ENCODE results near the gene DDR2.
"Not testable (repeated sequence)": the region's sequence is repeated elsewhere in the genome, so short reads cannot be mapped to it uniquely, and the experiment has no call there.

DDR2 gene

GRCh38 chr1:162632217-162632666, at the start of gene DDR2:
DDR2 (plus strand) TSS chr1:162632464; CDS start chr1:162719064, 86,600 bp downstream.
- DNase-seq (ENCODE audit: low read depth in 1 of 2, low spot score in 1 of 2): no peak
- no peak for TF ChIP-seq JUND (IDR thresholded peaks at IDR 0.05; ENCODE audit: low read depth)
- in situ Hi-C loops (cut with HindIII; ENCODE audit: low pct_unique_long_range_greater_than_20kb, low sequenced_read_pairs): no loop called here

GRCh38 chr1:162582901-162583300, 49.4 kb upstream of the DDR2 start:
- in situ Hi-C loops (cut with HindIII; ENCODE audit: low pct_unique_long_range_greater_than_20kb, low sequenced_read_pairs); DNase-seq (ENCODE audit: low read depth in 1 of 2, low spot score in 1 of 2): not testable (repeated sequence)

GRCh38 chr1:162585101-162585500, 47.2 kb upstream of the DDR2 start:
- in situ Hi-C loops (cut with HindIII; ENCODE audit: low pct_unique_long_range_greater_than_20kb, low sequenced_read_pairs); DNase-seq (ENCODE audit: low read depth in 1 of 2, low spot score in 1 of 2): not testable (repeated sequence)

- peak; percentile 23 to 83 for DNase-seq (ENCODE audit: low read depth in 1 of 2, low spot score in 1 of 2)
- TF ChIP-seq JUND (IDR thresholded peaks at IDR 0.05; ENCODE audit: low read depth): no peak
- in situ Hi-C loops (cut with HindIII; ENCODE audit: low pct_unique_long_range_greater_than_20kb, low sequenced_read_pairs): no loop called here
These were observed 44.9 kb upstream of the DDR2 start for GRCh38 chr1:162587347-162587746.

- in situ Hi-C loops (cut with HindIII; ENCODE audit: low pct_unique_long_range_greater_than_20kb, low sequenced_read_pairs): no loop called here
- no peak for DNase-seq (ENCODE audit: low read depth in 1 of 2, low spot score in 1 of 2)
- TF ChIP-seq JUND (IDR thresholded peaks at IDR 0.05; ENCODE audit: low read depth): no peak
These were observed 44.5 kb upstream of the DDR2 start for GRCh38 chr1:162587761-162588260.

GRCh38 chr1:162590101-162590500, 42.2 kb upstream of the DDR2 start:
- TF ChIP-seq JUND (IDR thresholded peaks at IDR 0.05; ENCODE audit: low read depth): no peak
- no peak for DNase-seq (ENCODE audit: low read depth in 1 of 2, low spot score in 1 of 2)
- in situ Hi-C loops (cut with HindIII; ENCODE audit: low pct_unique_long_range_greater_than_20kb, low sequenced_read_pairs): no loop called here

GRCh38 chr1:162590686-162591085, 41.6 kb upstream of the DDR2 start:
- in situ Hi-C loops (cut with HindIII; ENCODE audit: low pct_unique_long_range_greater_than_20kb, low sequenced_read_pairs): no loop called here
- no peak for TF ChIP-seq JUND (IDR thresholded peaks at IDR 0.05; ENCODE audit: low read depth)
- DNase-seq (ENCODE audit: low read depth in 1 of 2, low spot score in 1 of 2): no peak

GRCh38 chr1:162596514-162597170, 35.6 kb upstream of the DDR2 start:
- in situ Hi-C loops (cut with HindIII; ENCODE audit: low pct_unique_long_range_greater_than_20kb, low sequenced_read_pairs): no loop called here
- no peak for DNase-seq (ENCODE audit: low read depth in 1 of 2, low spot score in 1 of 2)
- no peak for TF ChIP-seq JUND (IDR thresholded peaks at IDR 0.05; ENCODE audit: low read depth)

GRCh38 chr1:162599451-162599850, 32.8 kb upstream of the DDR2 start:
- in situ Hi-C loops (cut with HindIII; ENCODE audit: low pct_unique_long_range_greater_than_20kb, low sequenced_read_pairs): no loop called here
- no peak for TF ChIP-seq JUND (IDR thresholded peaks at IDR 0.05; ENCODE audit: low read depth)
- no peak for DNase-seq (ENCODE audit: low read depth in 1 of 2, low spot score in 1 of 2)

- in situ Hi-C loops (cut with HindIII; ENCODE audit: low pct_unique_long_range_greater_than_20kb, low sequenced_read_pairs); DNase-seq (ENCODE audit: low read depth in 1 of 2, low spot score in 1 of 2): not testable (repeated sequence)
These were observed 29.1 kb upstream of the DDR2 start for GRCh38 chr1:162603117-162603516.

GRCh38 chr1:162605225-162605927, 26.9 kb upstream of the DDR2 start:
- in situ Hi-C loops (cut with HindIII; ENCODE audit: low pct_unique_long_range_greater_than_20kb, low sequenced_read_pairs): no loop called here
- no peak for DNase-seq (ENCODE audit: low read depth in 1 of 2, low spot score in 1 of 2)
- no peak for TF ChIP-seq JUND (IDR thresholded peaks at IDR 0.05; ENCODE audit: low read depth)

- TF ChIP-seq JUND (IDR thresholded peaks at IDR 0.05; ENCODE audit: low read depth): no peak
- in situ Hi-C loops (cut with HindIII; ENCODE audit: low pct_unique_long_range_greater_than_20kb, low sequenced_read_pairs): no loop called here
- no peak for DNase-seq (ENCODE audit: low read depth in 1 of 2, low spot score in 1 of 2)
These were observed 23.0 kb upstream of the DDR2 start for GRCh38 chr1:162609306-162609705.

- TF ChIP-seq JUND (IDR thresholded peaks at IDR 0.05; ENCODE audit: low read depth): no peak
- in situ Hi-C loops (cut with HindIII; ENCODE audit: low pct_unique_long_range_greater_than_20kb, low sequenced_read_pairs): no loop called here
- DNase-seq (ENCODE audit: low read depth in 1 of 2, low spot score in 1 of 2): no peak
These were observed 19.5 kb upstream of the DDR2 start for GRCh38 chr1:162612606-162613400.
